GM12872 (cell line): ENCODE results near the gene POLE3.

Source experiments
- CTCF ChIP-seq: IDR thresholded peaks from 3 replicates; pipeline ENCODE4 v1.5.1; 2011; ENCODE audit warnings: low read depth, mild to moderate bottlenecking, low read length, moderate library complexity; ENCODE audit not compliant: insufficient read depth

The POLE3 gene

GRCh38 chr9:113369855-113370140 is 40.7 kb downstream of the POLE3 start:
- TF ChIP-seq CTCF: no peak

GRCh38 chr9:113368982-113369854 is 41.3 kb downstream of the POLE3 start:
- TF ChIP-seq CTCF: no peak

GRCh38 chr9:113368348-113368981 is 42.0 kb downstream of the POLE3 start:
- no peak for TF ChIP-seq CTCF

DNA sequence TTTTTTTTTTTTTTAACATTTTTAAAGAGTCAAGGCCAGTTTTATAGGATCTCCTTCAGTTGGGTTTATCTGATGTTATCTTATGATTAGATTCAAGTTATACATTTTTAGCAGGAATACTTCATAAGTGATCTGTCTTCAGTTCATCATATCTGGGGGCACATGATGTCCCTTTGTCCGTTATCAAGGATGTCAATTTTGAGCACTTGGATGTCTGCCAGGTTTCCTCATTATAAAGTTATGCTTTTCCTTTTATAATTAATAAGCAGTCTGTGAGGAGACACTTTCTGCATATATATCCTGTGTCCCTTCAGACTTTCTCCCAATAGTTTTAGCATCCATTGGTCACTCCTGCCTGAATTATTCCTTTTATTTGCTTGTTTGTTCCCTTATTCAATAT is 45.5 kb downstream of the POLE3 start:
- TF ChIP-seq CTCF: no peak

- no peak for TF ChIP-seq CTCF
Measured at GRCh38 chr9:113363336-113363735, 47.1 kb downstream of the POLE3 start.

- no peak for TF ChIP-seq CTCF
Measured at GRCh38 chr9:113361304-113362018, 49.0 kb downstream of the POLE3 start.

GRCh38 chr9:113360242-113360842 is 50.1 kb downstream of the POLE3 start:
- TF ChIP-seq CTCF: no peak
